ENCODE results near the gene UBE2R2.

DNA sequence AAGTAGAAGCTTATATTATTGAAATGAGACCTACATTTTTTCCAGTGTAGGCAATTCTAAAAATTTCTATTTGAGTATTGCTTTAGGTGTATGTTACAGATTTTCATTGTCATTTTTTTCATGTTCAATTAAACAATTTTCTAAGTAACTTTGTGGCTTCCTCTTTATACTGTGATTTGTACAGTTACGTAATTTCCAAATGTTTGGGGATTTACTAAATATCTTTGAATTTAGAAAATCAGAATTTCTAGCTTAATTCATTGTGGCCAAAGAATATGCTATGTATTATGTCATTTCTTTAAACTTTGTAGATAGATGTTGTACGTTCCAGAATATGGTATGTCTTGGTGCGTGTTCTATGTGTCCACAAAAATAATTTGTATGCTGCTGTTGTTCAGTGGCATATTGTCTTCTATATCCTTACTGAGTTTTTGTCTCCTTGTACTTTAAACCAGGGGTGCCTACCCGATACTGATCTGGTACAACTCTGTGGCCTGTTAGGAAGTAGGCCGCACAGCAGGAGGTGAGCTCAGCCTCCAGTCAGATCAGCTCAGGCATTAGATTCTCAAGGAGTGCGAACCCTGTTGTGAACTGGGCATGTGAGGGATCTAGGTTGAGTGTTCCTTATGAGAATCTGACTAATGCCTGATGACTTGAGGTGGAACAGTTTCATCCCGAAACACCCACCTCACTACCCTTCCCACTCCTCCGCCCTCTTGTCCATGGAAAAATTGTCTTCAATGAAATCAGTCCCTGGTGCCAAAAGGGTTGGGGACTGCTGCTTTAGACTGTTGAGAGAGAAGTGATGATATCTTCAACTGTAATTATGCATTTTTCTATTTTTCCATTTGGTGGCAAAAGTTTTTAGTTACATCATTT, 63.5 kb downstream of the UBE2R2 start:
- TF ChIP-seq POLR2A (IDR thresholded peaks at IDR 0.05) (no peak), CTCF (IDR thresholded peaks at IDR 0.05) (no peak)

All from breast epithelium (tissue), 3 donors.